ENCODE data around the gene PANX1. TPM values are rescaled to one million over a fixed set of nuclear protein-coding genes. Genes with fewer than 3 reads are reported as not detected.

PANX1 gene
- total RNA-seq, 1 donor: 92.4 TPM

Other genes with a start within 250 kb of the PANX1 start
- 1.3 and 4.3 TPM in 2 replicates for gene HEPHL1, start 107.5 kb upstream of the PANX1 start, total RNA-seq
- gene IZUMO1R, start 175.7 kb downstream of the PANX1 start, total RNA-seq: not detected in 2 replicates

Measured in fibroblast of villous mesenchyme (primary cell).